ENCODE results near the gene LDLRAD2. TPM values are rescaled to one million over a fixed set of nuclear protein-coding genes. Genes with fewer than 3 reads are reported as not detected.

LDLRAD2 gene
- total RNA-seq, 2 experiments from 2014 or later, result not detected

DNA sequence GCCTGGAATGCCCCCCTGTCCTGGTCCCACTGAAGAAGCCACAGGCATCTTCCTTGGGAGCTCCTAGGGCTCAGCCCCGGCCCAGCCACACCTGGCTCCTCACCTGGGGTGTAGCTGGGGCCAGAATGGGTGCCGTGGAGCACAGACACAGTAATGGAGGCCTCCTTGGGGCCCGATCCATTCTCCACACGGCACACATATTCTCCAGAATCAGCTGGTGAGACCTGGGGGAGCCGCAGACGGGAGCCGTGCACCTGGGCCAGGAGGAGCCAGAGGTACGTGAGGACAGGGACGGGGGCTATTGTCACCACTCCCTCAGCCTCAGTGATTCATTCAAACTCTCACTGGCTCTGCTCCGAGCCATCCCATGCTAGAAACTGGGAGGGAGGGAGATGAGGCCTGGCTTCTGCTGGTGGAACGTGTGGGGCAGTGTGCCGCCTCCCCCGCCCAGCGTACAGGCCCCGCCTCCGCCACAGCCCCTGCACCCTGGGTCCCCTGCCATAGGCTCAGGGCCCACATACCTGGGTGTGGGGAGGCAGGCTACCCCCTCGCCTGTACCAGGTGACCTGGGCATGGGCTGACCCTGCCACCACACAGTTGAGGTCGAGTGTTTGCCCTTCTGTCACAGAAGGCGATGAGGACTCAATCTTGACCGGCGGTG, 42.2 kb downstream of the LDLRAD2 start:
- ChIA-PET CTCF (no interaction called here), POLR2A (no interaction called here)

DNA sequence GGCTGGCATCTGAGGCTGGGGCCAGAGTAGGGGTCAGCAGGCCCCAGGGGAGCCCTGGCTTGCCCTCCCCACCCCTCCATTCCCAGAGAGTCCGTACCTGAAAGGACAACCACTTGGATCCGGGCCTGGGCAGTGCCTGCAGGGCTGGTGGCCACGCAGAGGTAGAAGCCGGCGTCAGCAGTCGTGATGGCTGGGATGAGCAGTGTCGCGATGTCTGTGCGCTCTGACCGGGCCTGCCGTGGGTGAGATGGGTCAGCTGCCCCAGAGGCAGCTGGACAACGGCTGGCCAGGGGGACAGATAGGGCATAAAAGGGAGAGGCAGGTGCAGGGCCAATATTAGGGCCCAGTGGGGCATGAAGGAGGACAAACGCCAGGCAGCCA, 42.7 kb downstream of the LDLRAD2 start:
- POLR2A ChIA-PET, result no interaction called here
- CTCF ChIA-PET, result no interaction called here

DNA sequence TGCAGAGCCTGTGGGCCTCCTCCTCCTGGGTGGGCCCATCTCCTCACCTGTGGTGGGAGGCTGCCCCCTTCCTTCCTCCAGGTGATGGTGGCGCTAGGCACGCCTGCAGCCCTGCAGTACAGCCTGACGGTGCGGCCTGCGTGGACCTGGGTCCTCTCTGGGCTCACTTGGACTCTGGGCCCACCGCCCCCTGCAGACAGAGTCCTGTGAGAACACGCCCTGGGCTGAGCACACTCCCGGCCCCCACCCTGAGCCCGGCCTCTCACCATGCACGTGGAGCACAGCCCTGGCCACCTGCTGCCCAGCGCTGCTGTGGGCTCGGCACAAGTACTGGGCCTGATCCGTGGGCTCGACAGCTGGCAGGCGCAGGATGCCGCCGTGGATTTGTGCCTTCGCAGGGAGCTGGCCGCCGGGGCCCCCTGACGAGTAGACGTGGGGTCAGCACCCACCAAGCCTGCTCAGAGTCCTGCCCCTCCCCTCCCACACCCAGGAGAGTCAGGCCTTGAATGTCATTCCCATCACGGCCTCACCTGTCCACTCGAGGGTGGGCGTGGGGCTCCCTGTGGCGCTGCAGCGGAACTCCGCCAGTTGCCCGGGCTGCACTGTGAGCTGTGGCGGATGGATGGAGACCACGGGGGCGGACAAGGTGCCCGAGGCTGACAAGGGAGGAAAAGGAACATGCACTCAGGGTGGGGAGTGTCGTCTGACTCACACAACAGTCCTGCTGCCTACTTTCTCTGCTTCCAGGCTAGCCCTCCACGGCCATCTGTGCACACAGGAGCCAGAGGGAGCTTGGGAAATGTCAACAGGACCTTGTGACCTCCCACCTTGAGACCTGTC, 43.4 kb downstream of the LDLRAD2 start:
- CTCF ChIA-PET, result no interaction called here
- POLR2A ChIA-PET, result no interaction called here

DNA sequence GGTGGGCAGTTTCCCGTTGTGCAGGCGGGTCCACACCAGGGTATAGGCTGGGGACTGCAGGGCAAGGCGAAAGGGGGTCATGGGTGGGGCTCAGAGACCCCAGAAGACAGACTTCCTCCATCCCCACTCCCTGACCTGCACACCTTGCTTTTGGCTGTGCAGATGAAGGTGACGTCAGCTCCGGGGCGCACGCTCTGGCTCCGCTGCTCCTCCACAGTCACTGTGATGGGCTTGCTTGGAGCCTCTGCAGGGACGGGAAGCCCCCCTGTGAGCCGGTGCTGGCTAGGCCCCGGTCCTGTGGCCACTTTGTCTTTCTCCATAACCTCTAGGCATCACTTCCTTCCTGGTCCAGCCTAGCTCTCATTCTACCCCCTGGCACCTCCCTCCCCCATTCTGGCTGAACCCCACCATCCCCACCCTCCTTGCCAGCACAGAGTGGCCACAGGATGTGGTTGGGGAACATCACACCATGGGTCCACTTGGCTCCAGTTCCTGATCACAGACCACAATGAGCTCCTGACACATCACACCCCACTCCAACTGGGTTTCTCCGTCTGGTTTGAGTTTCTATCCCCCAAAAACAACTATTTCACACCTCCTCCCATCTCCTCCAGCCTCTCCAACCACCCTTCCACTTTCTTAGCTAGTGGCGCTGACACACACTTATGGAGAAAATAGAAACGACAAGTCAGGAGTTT, 45.2 kb downstream of the LDLRAD2 start:
- CTCF ChIA-PET, result no interaction called here
- POLR2A ChIA-PET, result no interaction called here

DNA sequence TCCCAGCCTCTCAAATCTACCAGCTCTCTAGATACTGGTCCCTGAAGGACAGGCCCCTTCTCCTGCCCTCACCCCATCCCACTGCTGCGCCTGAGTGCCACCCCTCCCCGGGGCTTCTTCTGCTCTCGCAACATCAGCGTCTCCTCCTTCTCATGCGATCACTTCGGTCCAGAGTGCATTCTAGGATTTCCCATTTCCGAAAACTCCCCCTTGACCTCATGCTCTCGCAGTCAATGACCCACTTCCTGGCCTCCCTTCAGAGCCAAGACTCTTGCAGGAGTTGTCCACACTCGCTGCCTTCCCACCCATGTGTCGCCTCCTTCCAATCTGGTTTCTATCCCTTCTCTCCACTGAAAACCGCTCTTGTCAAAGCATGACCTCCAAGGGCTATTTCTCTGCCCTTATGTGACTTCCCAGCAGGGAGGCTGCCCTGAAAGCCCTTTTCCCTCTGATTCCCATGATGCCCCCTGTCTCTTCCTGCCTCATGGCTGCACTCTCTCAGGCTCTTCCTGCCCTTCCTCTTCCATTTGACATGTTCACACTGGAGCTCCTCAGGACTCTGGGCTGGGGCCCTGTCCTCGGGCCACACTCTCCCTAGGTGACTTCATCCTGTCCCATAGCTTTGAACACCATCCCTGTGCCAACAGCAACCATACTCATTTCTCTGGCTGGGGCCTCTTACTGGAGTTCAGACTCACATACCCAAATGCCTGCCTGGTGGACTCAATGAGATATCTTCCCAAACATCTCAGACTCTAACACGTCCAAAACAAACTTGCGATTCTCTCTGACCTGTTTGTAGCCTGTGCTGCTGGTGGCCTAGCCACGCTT, 46.0 kb downstream of the LDLRAD2 start:
- CTCF ChIA-PET, result no interaction called here
- POLR2A ChIA-PET, result no interaction called here

DNA sequence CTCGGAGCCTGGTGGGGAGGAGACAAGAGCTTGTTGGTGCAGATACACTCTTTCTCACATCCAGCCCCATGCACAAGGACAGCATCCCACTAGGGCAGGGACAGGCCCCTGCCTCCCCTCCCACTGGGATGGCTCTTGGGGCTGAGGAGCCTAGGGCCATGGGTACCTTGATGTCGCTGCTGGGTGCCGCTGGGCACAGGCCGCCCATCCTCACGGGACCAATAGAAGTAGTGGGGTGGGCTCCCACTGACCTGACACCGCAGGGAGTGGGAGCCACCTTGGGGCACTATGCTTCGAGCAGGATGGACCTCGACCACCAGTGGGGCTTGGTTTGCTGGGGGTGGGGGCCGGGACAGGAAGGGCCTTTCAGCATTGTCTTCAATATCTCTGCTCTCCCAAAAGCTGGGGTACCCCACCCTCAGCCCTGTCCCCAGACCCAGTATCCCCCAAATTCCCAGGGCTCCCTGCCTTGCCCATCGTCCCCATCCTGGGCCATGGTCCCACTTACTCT, 47.7 kb downstream of the LDLRAD2 start:
- CTCF ChIA-PET, result no interaction called here
- POLR2A ChIA-PET, result no interaction called here

DNA sequence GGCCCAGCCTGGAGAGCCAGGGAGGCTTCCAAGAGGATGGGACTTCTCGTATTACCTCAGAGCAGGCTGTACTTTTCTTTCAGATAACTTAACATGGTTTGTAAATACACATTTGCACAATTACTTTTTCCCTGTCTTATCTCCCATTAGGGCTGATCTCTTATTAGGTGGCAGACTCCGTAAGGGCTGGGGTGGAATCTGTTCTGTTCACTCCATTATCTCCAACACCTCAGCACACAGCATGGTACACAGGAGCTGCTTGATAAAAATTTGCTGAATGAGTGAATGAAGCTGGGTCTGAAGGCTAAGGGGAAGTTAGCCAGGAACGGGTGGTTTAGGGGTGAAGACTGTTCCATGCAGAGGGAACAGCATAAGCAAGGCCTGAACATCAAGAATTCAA, 48.9 kb downstream of the LDLRAD2 start:
- ChIA-PET CTCF (no interaction called here), POLR2A (interaction anchor here (0.7 kb wide), 1 partner anchor 133 kb away, joined by 4 read pairs; no protein-coding TSS in a partner anchor)

DNA sequence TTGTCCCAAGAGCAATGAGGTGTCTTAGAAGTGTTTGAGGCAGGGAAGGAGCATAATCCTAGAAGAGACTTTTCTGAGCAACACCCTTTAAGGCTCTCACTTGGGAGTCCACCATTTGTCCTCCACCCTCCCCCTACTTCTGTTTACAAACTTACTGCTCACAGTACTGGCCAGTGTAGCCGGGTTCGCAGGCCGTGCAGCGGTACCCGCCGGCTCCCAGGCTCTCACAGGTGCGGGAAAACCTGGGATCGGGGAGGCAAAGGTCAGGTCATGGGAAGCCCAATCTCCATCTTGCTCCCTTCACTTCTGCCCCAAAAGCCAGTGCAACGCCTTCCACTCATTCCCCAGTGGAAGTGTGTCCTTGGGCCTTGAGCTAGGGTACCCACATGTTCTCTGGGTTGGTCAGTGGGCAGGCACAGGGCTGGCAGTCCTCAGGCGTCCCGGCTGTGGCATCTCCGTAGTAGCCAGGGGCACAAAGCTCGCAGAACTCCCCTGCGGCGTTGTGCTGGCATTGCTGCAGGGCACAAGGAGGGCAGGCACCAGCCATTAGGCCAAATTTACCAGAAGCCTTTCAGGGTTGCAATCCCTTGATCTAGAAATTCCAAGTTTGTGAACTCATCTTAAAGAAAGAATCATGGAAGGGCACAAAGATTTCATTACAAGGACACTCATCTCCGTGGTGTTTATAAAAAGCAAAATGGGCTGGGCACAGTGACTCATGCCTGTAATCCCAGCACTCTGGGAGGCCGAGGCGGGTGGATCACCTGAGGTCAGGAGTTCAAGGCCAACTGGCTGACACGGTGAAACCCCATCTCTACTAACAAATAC, 49.8 kb downstream of the LDLRAD2 start:
- ChIA-PET CTCF (interaction anchor here (0.5 kb wide), 1 partner anchor 167 kb away, joined by 3 read pairs; no protein-coding TSS in a partner anchor), POLR2A (no interaction called here)

DNA sequence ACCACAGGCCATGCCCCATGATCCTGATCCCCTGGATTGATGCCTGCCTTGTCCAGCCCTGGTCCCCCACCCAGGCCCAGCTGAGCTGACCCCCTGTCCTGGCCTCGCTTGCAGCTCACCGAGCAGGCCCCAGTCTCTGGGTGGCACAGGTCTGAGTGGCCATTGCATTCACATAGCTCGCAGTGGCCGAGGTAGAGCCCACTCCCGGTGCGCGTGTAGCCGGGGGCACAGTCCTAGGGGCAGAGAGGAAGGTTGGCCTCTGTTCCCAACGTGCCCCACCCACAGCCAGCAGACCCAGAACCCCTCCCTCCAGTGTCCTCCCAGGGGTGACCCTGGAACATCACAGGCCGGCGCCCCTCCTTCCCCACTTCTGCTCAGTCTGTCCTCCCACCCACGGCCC, 51.9 kb downstream of the LDLRAD2 start:
- ChIA-PET POLR2A (no interaction called here), CTCF (no interaction called here)

DNA sequence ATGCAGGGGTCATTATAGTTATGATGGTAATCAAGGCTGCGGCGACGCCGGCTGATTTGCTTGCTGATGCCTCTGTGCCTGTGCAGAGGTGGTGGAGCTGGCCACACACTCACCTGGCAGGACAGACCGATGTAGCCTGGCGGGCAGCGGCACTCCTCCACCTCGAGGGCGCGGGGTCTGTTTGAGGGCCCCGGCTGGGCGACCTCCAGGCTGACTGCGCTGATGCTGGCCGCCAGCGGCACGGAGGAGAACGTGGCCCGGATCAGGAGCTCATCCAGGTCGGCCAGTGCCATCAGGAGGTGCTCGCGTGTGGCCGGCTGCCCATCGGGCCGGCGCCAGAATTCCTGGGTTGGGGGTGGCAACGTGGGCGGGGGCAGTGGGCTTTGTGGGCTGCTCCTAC, 52.7 kb downstream of the LDLRAD2 start:
- POLR2A ChIA-PET, result no interaction called here
- CTCF ChIA-PET, result no interaction called here

DNA sequence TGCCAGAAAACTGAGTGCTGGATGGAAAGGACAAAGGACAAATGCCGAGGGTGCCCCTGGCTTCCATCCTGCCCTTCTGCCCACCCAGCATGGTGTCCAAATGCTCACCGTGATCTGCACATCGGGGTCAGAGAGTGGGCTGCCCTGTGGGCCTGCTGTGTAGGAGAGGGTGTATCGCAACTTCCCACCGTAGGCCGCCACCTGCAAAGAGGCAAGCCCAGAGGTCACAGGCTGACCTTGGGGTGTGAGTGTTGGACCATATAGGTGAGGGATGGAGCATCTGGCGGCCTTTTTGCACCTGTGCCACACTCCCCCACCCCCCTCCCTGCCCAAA, 53.5 kb downstream of the LDLRAD2 start:
- POLR2A ChIA-PET, result no interaction called here
- CTCF ChIA-PET, result no interaction called here

DNA sequence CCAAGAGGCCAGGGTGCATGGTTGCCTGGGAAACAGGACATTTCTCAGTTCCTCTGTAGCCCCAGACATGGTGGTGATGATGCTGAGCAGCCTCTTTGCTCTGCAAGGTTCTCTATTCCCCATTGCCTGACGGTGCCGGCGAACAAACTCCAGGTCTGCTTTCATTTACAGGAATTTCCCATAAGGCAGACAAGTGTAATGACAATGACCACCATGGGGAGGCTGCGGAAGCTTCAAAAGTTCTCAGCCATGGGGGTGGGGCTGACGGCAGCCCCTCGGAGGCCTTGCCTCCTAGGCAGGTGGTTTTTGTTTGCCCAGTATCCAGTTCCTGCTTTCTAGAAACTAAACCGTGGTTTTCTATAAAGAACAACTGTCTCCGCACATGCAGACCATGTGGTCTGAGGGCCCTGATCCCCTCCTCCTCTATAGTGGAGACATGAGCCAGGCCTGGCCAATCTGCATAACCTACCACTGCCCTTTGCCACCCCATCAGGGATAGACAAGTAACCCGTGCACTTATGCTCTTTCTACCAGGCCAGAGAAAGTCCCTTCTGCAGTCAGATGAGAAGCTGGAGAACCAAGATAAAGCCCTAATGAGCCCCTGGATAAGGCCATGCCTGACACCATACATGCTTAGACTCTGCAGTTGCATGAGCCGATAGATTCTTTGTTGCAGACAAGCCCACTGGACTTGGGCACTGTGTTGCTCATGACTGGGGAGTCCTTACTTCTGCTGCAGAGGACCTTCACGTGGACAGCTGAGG, 54.1 kb downstream of the LDLRAD2 start:
- POLR2A ChIA-PET, result no interaction called here
- CTCF ChIA-PET, result no interaction called here

DNA sequence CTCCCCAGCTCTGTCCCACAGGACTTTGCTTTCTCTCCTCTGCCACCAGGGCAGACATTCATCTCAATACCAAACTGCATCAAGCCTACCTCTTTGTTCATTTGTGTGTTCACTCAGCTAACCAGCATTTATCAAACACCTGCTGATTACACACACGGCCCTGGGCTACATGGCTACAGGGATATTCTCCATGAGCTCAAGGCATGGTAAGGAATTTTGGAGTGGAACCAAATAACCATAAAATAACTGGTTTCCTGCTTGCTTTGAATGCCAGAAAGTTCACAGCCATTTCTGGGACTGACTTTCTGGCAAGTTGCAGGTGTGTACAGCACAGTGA, 54.6 kb downstream of the LDLRAD2 start:
- POLR2A ChIA-PET, result no interaction called here
- CTCF ChIA-PET, result no interaction called here

DNA sequence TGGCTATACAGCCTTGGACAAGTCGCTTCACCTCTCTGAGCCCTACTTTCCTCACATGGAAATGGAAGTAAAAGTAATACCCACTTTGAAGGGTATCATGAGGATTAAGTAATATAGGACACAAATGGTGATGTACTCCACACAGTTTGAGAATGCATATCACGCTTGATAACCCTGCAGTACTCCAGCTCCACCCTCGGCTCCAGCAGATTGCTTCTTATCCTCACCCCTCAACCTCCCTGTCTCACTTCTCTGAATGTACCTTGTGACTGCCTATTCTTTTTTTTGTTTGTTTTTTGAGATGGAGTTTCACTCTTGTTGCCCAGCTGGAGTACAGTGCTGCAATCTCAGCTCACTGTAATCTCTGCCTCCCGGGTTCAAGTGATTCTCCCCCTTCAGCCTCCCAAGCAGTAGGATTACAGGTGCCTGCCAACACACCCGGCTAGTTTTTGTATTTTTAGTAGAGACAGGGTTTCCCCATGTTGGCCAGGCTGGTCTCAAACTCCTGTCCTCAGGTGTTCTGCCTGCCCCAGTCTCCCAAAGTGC, 55.5 kb downstream of the LDLRAD2 start:
- ChIA-PET CTCF (no interaction called here), POLR2A (no interaction called here)

DNA sequence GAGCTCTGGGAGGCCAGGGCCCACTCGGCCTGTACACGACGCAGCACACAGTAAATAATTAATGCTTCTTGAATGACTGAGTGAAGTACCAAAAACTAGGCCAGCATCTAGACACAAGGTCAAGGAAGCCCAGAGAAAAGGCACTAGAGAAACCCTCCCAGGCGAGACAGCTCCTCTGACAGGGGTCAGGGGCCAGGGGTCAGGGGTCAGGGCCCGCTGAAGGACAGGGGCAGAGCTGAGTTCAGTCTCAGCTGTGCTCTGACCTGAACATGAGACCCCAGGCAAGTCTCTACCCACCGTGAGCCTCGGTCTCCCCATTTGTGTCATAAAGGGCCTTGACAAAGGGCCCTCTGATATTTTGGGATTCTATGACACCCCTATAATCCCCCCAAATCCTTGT, 56.4 kb downstream of the LDLRAD2 start:
- ChIA-PET POLR2A (no interaction called here), CTCF (no interaction called here)

DNA sequence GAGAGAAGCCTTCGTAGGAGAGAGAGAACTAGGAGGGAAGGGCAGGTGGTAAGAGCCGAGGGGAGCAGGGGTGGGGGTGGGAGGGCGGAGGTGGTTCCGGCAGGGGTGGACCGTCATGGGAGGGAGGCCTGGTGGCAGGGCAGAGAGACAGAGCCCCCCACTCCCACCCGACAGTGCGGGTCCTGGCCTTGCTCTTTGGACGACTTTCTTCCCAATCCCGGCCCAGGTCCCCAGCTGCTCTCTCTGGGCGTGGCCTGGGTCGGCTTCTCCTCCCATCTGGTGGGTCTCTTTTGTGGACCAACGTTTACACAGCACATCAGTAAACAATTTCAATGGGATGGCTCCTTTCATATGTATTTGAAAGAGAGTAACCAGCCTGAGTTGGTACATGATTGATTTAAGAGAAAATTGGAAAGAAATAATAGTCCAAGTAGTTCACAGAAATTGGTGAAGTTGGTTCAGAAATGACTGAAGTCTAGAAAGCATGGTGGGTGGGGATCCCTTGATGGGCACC, 56.9 kb downstream of the LDLRAD2 start:
- POLR2A ChIA-PET, result no interaction called here
- CTCF ChIA-PET, result no interaction called here

DNA sequence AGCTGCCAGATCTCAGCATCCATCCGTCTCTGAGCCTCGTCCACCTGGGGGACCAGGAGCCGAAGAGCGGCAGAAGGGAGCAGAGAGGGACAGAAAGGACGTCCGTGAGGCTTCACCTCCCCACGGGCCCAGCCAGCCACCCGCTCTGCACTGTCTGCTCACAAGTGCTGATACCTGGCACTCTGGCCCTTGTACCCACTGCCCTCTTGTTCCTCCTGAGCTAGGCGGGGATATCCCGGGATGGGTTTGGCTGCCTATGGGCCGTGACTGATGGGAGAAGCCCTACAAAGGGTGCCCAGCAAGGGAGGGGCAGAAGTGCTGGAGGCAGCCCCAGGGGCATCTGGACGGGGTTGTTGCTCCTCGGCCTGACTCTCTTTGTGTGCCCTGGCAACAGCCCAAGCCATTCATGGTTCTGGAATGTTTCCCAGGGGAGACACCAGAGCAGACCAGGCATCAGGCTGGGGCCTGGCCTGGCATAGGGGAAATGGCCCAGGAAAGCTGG, 57.6 kb downstream of the LDLRAD2 start:
- POLR2A ChIA-PET, result no interaction called here
- CTCF ChIA-PET, result no interaction called here

DNA sequence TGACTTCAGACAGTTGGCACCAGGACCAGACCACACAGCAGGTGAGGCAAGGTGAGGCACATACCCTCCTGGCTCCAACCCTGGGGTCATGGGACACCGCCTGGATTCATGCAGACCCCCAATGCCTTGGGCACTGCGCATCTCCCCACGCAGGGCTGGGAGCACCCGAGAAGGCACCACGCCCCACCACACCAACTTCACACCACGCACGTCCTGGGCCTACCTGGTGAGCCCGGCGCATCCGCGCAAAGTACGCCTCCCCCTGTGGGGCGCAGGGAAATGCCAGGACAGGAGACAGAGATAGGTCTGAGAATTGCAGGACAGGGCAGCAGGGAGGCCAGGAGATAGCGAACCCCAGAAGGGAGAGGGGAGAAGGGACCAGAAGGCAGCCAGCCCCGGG, 58.5 kb downstream of the LDLRAD2 start:
- ChIA-PET POLR2A (no interaction called here), CTCF (no interaction called here)

Data from activated CD8-positive, alpha-beta memory T cell treated with anti-CD3 and anti-CD28 coated beads for 36 hours (primary cell).